ENCODE measurements around the gene NUP98.
"Not testable (repeated sequence)": the region's sequence is repeated elsewhere in the genome, so short reads cannot be mapped to it uniquely, and the experiment has no call there.

Gene NUP98

DNA sequence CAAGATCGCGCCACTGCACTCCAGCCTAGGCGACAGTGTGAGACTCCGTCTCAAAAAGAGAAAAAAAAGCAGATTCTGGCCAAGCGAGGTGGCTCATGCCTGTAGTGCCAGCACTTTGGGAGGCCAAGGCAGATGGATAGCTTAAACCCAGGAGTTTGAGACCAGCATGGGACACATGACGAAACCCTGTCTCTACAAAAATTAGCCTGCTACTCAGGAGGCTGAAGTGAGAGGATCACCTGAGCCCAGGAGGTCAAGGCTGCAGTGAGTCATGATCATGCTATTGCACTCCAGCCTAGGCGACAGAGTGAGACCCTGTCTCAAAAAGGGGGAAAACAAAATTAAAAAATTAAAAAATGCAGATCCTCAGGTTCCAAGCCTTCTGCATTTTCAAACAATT lies 25.0 kb upstream of the NUP98 start:
- no peak for TF ChIP-seq CTCF (IDR thresholded peaks at IDR 0.05; ENCODE audit: control insufficient read depth, extremely low read depth, insufficient read depth)
- no peak overlapping the region for H3K4me3 ChIP-seq (ENCODE audit: low read depth, low read length)
- DNase-seq (ENCODE audit: low read depth) = no peak

DNA sequence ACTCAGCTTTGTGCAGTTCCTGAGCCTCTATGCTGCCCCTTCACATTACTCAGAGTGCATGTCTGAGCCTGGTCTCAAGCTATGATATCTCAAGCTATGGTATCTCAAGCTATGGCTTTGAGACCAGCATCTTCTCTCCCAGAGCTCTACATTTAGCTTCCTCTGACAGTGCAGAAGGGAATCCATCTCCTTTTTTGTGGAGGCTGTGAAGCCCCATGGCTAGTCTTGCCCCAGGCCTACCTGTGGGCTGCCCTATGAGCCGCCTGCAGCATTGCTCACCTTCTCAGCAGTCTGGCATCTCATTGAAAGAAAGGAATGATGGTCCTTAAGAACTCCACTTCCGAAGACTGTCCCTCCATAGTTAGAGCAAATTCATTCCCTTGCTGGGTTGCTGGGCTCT lies 23.6 kb upstream of the NUP98 start:
- no peak for TF ChIP-seq CTCF (IDR thresholded peaks at IDR 0.05; ENCODE audit: control insufficient read depth, extremely low read depth, insufficient read depth)
- no peak overlapping the region for H3K4me3 ChIP-seq (ENCODE audit: low read depth, low read length)
- no peak for DNase-seq (ENCODE audit: low read depth)

- no peak for TF ChIP-seq CTCF (IDR thresholded peaks at IDR 0.05; ENCODE audit: control insufficient read depth, extremely low read depth, insufficient read depth)
- no peak overlapping the region for H3K4me3 ChIP-seq (ENCODE audit: low read depth, low read length)
- DNase-seq (ENCODE audit: low read depth) = no peak
Observed at GRCh38 chr11:3817181-3817800, 19.9 kb upstream of the NUP98 start.

DNA sequence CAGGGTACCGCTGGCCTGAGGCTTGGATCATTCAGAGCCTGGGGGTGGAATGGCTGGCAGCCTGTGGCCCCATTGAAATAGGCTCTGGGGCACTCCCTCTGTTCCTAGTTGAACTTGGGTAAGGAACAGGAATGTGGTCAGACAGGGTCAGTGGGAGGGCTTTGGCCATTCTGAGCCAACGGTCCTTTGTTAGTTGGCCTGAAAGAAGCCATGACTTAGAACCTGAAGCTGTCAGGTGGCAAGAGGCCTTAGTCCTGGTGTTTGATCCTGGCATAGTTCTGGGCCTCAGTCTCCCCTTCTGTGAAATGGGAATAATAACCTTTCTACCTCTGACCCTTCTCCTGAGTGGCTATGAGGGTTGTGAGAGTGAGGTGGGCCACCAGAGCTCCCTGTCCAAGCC lies 19.3 kb upstream of the NUP98 start:
- no peak overlapping the region for H3K4me3 ChIP-seq (ENCODE audit: low read depth, low read length)
- no peak for DNase-seq (ENCODE audit: low read depth)
- no peak for TF ChIP-seq CTCF (IDR thresholded peaks at IDR 0.05; ENCODE audit: control insufficient read depth, extremely low read depth, insufficient read depth)

DNA sequence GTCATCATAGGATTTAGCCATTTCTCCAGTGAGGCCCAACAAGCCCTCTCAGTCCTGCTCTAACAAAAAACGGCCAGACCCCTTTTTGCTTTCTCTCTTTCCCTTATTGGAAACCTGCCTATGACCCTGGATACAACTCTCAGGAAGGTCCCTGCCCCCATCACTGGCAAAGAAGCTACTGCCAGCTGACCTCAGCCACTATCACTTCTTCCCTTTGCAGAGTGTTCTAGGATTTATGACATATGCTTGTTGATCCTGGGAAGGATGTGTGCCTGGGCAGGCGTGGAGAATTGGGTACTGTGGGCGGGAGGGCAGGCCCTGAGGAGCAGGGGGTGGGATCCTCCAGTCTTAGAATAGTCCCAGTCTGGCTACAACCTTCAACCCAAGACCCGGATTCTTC lies 18.5 kb upstream of the NUP98 start:
- DNase-seq (ENCODE audit: low read depth) = no peak
- no peak for TF ChIP-seq CTCF (IDR thresholded peaks at IDR 0.05; ENCODE audit: control insufficient read depth, extremely low read depth, insufficient read depth)
- no peak overlapping the region for H3K4me3 ChIP-seq (ENCODE audit: low read depth, low read length)

GRCh38 chr11:3814832-3815231 lies 17.5 kb upstream of the NUP98 start:
- H3K4me3 ChIP-seq (ENCODE audit: low read depth, low read length); DNase-seq (ENCODE audit: low read depth): not testable (repeated sequence)

DNA sequence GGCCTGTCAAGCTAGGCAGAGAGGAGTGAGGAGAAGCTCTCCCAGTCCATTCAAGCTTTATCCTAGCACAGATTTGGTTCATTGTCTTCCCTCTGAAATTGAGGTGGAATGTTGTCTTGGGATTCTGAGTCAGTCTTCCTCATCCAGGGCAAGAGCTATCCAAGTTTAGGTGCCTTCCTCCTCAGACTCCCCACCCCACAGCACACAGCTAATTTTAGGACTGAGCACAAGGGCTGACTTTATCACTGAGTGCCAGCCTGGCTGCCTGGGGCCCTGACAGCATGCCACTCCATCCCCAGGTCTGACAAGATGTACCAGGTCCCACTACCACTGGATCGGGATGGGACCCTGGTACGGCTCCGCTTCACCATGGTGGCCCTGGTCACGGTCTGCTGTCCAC lies 13.6 kb upstream of the NUP98 start:
- TF ChIP-seq CTCF (IDR thresholded peaks at IDR 0.05; ENCODE audit: control insufficient read depth, extremely low read depth, insufficient read depth) = no peak
- DNase-seq (ENCODE audit: low read depth) = no peak
- H3K4me3 ChIP-seq (ENCODE audit: low read depth, low read length) = no peak overlapping the region
